ENCODE measurements around the gene SOCS6. TPM values are rescaled to one million over a fixed set of nuclear protein-coding genes. Genes with fewer than 3 reads are reported as not detected.

The SOCS6 gene
- total RNA-seq (2014; rRNA removed; shearing (Covaris generic)) (12.4 and 13.3 TPM in 2 replicates), polyA plus RNA-seq (2016; fragmentation: Nextera tagmentation; extraction: Ambion mirVana) (4.4 and 4.6 TPM in 2 replicates)
- long read RNA-seq, full-length matches to known transcripts: 1 of 4 reads
- long read RNA-seq, partial matches to known transcripts: 3 of 4 reads
- long read RNA-seq, other reads (novel, unspliced or antisense): 0 of 4 reads

GRCh38 chr18:70288851-70289328 lies at the start of gene SOCS6:
Gene SOCS6, plus strand, starts transcription at chr18:70289045. Its CDS starts 35,624 bp downstream, at chr18:70324669.
- TF ChIP-seq REST (IDR thresholded peaks at IDR 0.05; ENCODE audit: unreplicated experiment): no peak
- peak; percentile 46; the same call in 1 of the 2 replicates for TF ChIP-seq POLR2AphosphoS5 (IDR thresholded peaks at IDR 0.05; ENCODE audit: low read depth)
- TF ChIP-seq CREB1 (CRISPR knock-in tag; IDR thresholded peaks at IDR 0.05; ENCODE audit: low read depth): no peak
- no peak for TF ChIP-seq ZNF331 (CRISPR knock-in tag; IDR thresholded peaks at IDR 0.05; ENCODE audit: low read depth)
- TF ChIP-seq EZH2phosphoT487 (IDR thresholded peaks at IDR 0.05; ENCODE audit: unreplicated experiment): no peak
- TF ChIP-seq NANOG (IDR thresholded peaks at IDR 0.05; ENCODE audit: borderline replicate concordance): no peak

GRCh38 chr18:70243131-70243929 lies 45.5 kb upstream of the SOCS6 start:
- Mint-ChIP-seq H3K36me3 (ENCODE audit: low read depth) (no peaks in the 10 kb centered on the region), H3K27ac (no peak overlapping the region), H3K9me3 (no peaks in the 10 kb centered on the region), H3K4me3 (no peak overlapping the region), H3K4me1 (no peaks in the 10 kb centered on the region), H3K27me3 (ENCODE audit: insufficient read depth, low read depth, poor library complexity) (peaks cover 3% of the 10 kb centered on the region)
- no peaks in the 10 kb centered on the region for H3K27me3 ChIP-seq (ENCODE audit: insufficient read depth)
- ATAC-seq (no peak), DNase-seq (ENCODE audit: low spot score) (no peak)
- no peak overlapping the region for H3K27ac ChIP-seq (ENCODE audit: low read depth)
- no peak overlapping the region for H2AFZ ChIP-seq
- H3F3A ChIP-seq (replicated peaks; ENCODE audit: low read depth): no peaks in the 10 kb centered on the region
- H3K36me3 ChIP-seq (ENCODE audit: insufficient read depth): no peaks in the 10 kb centered on the region
- no peaks in the 10 kb centered on the region for H3K9me2 ChIP-seq (ENCODE audit: insufficient read depth)
- no peaks in the 10 kb centered on the region for H4K20me1 ChIP-seq (replicated peaks; ENCODE audit: insufficient read depth)
- no peak overlapping the region for H3K4me3 ChIP-seq
- H3K4me2 ChIP-seq: no peak overlapping the region
- no peaks in the 10 kb centered on the region for H3K79me2 ChIP-seq (replicated peaks; ENCODE audit: insufficient read depth)
- H3K4me1 ChIP-seq (ENCODE audit: insufficient read depth): 0 out of 2 replicates have a peak, but pooled peaks cover 4% of the 10 kb centered on the region
- no peak for TF ChIP-seq STAT1 (IDR thresholded peaks at IDR 0.05; ENCODE audit: unreplicated experiment)
- TF ChIP-seq POLR2AphosphoS5 (IDR thresholded peaks at IDR 0.05; ENCODE audit: low read depth): no peak
- no peak for TF ChIP-seq CTCF (conservative IDR thresholded peaks at IDR 0.05; ENCODE audit: low read depth in 2 of 2)
- no peak for TF ChIP-seq JUNB (IDR thresholded peaks at IDR 0.05; ENCODE audit: unreplicated experiment)
- no peak for TF ChIP-seq CREB1 (CRISPR knock-in tag; IDR thresholded peaks at IDR 0.05; ENCODE audit: low read depth)

More at GRCh38 chr18:70288851-70289328, at the start of gene SOCS6:
- H3K4me1 ChIP-seq (ENCODE audit: insufficient read depth): peaks cover 17% of the 10 kb centered on the region
- H3K4me2 ChIP-seq: peak within 1 kb of the TSS; percentile 97
- H3K36me3 ChIP-seq (ENCODE audit: insufficient read depth): no peaks in the 10 kb centered on the region
- ATAC-seq (peak; percentile 72), DNase-seq (ENCODE audit: low spot score) (peak; percentile 76)
- peaks cover 43% of the 10 kb centered on the region for H3K79me2 ChIP-seq (replicated peaks; ENCODE audit: insufficient read depth)
- Mint-ChIP-seq H3K27ac (peak within 1 kb of the TSS; percentile 92), H3K4me3 (peak within 1 kb of the TSS; percentile 90), H3K27me3 (ENCODE audit: insufficient read depth, low read depth, poor library complexity) (peaks cover 4% of the 10 kb centered on the region), H3K4me1 (peaks cover 29% of the 10 kb centered on the region), H3K9me3 (no peaks in the 10 kb centered on the region), H3K36me3 (ENCODE audit: low read depth) (no peaks in the 10 kb centered on the region; the same call in 2 of the 3 replicates)
- peaks cover 9% of the 10 kb centered on the region for H3K27me3 ChIP-seq (ENCODE audit: insufficient read depth)
- peaks cover 5% of the 10 kb centered on the region for H4K20me1 ChIP-seq (replicated peaks; ENCODE audit: insufficient read depth)
- H3K9me2 ChIP-seq (ENCODE audit: insufficient read depth): no peaks in the 10 kb centered on the region
- H3F3A ChIP-seq (replicated peaks; ENCODE audit: low read depth): no peaks in the 10 kb centered on the region
- no peak within 1 kb of the TSS for H3K27ac ChIP-seq (ENCODE audit: low read depth)
- peak within 1 kb of the TSS; percentile 100 for H2AFZ ChIP-seq
- peak within 1 kb of the TSS; percentile 89 for H3K4me3 ChIP-seq

Measured in GM23338 (cell line).